Effector CD8-positive, alpha-beta T cell (primary cell): Measurements from ENCODE around the gene SMPD3.
"Not testable (repeated sequence)": the region's sequence is repeated elsewhere in the genome, so short reads cannot be mapped to it uniquely, and the experiment has no call there.

Experiments
- DNase-seq: peaks from one replicate; lab custom pipeline; 2025; lab: John Stamatoyannopoulos, UW
- total RNA-seq, 4 experiments: gene quantifications; one replicate each; lab custom pipeline; 2026; lab: John Stamatoyannopoulos, UW

The SMPD3 gene
- total RNA-seq = 0.71 to 12.0 (median 3.4) reads per million in 4 experiments

- peak; percentile 96 for DNase-seq
Measured at GRCh38 chr16:68448360-68448970, at the start of gene SMPD3. SMPD3 (minus strand) TSS chr16:68448508; CDS start chr16:68372181, 76,327 bp downstream.

GRCh38 chr16:68496689-68497088 lies 48.4 kb upstream of the SMPD3 start:
- DNase-seq = no peak

- DNase-seq = not testable (repeated sequence)
Measured at GRCh38 chr16:68494261-68494660, 46.0 kb upstream of the SMPD3 start.

DNA sequence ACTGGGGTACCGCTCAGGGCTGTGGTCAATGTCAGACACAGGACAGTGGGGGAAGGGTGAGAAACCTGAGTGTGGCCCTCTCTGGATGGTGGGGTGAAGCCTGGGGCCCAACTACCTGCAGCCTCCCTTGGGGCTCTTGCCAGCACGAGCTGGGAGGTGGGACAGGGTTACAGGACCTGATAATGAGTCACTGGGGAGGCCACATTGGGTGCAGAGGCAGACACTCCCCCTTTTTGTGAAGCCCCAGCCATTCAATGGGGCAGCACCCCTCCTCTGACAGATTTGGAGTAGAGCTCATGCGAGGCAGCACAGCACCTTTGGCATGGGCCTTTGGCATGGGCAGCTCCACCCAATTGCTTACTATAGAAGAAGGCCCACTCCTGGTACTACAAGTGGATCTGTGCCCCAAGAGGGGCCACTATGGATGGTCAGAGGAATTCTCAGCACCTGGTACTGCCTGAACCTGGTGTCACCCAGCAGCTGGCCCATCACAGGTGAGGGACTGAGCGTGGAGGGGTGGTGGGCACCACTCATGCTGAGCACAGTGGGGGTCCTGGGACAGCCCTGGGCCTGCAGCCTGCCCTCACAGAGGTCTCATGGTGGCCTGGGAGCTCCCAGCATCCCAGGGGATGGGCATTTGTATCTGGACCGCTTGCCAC lies 45.2 kb upstream of the SMPD3 start:
- DNase-seq = no peak

DNA sequence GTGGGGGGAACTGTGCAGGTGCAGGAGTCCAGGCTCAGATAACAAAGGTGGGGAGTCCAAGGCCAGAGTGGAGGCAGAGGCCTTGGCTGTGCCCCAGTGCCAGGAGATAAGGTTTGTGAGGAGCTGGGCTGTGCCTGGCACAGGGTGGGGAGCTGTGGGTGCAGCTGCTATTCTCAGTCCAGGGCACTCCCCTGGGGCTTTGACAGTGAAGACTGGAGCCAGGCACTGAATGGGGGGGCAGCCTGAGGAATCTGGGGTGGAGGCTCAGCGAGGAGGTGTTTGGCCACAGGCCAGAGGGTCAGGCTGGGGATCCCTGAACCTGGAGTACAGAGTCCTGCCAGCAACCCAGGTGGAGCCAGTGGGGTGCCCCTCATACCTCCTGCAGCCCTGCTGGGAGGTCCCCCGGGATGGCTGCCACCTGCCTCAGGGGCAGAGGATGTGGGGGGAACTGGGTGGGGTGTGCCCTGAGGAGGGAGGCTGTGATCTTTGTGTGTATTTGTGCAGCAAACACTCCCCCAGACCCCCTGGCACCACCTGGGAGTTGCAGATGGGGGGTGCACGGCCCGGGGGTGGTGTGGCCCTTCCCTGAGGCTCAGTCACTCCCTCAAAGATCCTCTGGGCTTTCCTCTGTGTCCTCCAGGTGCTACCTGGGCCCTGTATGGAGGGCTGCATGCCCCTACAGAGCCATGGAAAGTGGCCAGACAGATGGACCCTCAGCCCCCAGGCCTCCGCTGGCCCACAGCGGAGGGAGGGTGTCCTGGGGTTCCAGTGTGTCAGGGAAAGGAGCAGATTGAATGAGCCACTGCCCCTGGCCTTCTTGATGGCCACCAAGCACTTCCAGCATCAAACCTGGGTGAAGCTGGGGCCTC lies 44.5 kb upstream of the SMPD3 start:
- no peak for DNase-seq

DNA sequence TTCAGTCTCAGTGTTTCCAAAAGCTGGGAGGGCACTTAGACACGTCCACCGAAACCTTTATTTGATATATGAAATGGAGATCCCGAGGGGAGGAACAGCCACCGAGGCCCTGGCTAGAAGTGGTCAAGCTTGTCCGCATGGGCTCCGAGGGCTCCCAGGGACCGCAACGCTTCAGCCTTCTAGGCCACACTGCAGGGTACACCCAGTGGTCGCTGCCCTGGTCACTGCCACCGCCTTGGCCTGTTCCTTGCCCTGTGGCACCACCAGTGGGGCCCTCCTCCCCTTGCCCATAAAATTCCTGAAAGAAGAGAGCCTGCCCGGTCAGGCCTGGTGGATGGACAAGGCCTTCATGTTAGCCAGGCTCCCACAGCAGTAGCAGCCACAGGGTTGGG lies 43.8 kb upstream of the SMPD3 start:
- DNase-seq = no peak

GRCh38 chr16:68491576-68491950 lies 43.3 kb upstream of the SMPD3 start:
- DNase-seq = no peak

DNA sequence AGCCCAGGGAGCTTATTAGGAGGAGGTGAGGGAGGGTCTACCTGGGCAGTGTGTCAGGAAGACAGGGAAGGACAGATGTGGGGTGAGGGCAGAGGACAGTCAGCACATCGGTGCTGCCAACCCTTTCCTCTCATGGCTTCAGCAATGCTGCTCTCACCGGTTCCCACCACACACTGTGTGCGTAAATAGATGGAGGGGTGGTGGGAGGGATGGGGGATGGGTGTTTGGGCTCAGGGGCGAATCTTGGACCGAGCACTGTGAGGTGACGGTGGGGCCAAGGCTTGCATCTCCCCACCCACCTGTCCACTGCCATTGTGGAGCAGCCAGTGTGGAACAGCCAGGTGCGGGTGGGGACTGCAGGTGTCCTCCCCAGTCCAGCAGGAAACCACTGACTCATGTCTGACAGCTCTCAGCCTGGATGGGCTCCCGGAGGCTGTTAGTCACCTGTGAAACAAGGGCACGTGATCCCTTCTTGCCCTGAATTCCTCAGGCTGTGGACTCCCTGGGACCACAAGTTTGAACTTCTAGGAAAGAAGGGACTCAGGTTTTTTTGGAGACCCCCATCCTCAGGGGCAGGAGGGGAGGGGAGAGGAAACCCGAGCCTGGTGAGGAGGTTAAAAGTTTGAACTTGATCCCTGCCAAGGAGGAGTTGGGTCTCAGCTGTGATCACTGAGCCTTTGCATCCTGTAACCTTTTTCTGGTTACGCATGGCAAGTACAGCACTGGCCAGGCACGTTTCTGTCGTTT lies 42.7 kb upstream of the SMPD3 start:
- DNase-seq = no peak

DNA sequence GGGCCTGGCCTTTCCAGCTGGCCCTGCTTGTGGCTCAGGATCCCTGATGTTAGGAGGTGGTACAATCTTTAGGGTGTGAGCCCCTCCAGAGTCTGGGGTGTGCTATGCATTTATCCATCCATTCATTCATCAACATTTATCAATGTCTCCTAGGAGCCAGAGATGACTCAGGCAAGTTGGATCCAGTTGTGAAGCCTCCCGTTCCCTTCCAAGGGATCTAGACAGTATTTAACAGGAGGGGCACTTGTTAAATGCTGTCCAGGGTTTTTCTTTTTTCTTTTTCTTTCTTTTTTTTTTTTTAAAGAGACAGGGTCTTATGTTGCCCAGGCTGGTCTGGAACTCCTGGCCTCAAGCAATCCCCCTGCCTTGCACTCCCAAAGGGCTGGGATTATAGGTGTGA lies 42.0 kb upstream of the SMPD3 start:
- DNase-seq = no peak

DNA sequence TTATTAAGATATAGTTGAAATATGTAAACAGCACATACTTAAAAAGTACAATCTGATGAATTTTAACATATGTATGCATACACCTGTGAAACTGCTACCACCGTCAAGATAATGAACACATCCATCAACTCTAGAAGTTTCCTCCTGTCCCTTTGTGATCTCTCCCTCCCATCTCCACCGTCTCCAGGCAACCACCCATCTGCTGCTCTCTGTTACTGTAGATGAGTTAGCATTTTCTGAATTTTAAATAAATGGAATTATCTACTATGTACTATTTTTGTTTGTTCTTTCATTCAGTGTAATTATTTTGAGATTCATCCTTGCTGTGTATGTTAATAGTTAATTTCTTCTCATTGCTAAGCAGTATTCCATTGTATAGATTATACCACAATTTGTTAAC lies 40.2 kb upstream of the SMPD3 start:
- no peak for DNase-seq

DNA sequence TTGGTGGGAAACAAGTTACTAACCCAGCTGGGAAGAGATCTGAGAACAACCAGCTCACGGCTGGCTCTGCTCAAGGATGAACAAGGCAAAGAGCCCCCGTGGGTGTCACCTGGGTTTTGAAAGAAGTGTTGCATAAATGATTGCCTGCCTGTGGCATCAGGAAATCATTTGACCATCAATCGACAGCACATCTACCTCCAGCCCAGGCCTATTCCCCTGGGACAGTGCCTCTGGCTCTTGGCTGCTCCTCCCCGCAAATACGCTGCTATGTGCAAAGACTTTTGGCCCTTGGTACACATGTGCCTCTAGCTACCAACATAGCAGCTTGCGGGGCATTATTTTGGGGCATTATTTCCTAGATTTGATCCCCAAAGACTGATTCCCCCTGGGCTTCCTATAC lies 39.4 kb upstream of the SMPD3 start:
- no peak for DNase-seq

- DNase-seq = no peak
Measured at GRCh38 chr16:68487203-68487514, 38.9 kb upstream of the SMPD3 start.

DNA sequence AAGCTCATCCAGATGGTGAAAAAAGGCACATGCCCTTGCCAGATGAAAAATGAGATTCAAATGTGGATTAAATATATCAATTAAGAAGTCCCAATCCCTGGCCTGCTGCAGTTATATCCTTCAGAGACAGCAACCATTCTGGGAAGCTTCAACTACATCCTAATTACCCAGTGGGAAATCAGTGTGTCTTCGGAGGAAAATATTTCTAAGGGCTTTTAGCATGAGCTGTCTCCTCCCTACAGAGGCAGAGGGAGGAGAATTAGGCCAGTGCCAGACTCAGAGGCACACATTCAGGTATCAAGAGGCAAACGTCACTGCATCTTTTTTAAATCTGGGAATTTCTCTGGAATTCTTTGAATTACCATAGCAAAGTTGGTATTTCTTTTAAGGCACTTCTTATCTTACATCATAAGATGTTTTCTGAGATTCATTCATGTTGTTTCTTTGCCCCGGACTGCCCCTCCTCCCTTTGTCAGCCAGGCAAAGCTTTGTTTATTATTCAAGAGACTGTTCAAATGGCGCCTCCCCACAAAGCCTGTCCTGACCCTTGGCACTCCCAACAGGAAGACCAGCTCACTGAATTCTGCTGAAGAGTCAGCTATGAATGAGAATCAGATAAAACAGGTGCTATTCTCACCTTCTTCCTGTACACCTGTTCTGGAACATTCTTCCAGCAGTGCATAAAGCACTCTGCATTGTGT lies 38.3 kb upstream of the SMPD3 start:
- no peak for DNase-seq

DNA sequence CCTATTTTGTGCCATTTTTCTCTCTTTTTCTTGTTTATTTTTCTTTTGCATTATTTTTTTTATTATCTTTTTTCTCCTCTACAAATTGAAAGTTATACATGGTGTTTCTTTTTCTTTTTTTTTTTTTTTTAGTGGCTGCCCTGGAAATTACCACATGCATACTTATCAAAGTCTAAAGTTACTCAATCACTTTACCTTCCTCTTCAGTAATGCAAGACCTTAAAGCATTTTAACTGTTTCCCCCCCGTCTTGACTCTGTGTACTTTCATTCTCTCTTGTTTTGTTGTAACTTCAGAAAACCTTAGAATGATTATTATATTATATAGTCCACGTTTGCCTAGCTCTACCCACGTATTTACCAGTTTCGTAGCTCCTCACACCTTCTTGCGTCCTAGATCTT lies 33.3 kb upstream of the SMPD3 start:
- DNase-seq = no peak

DNA sequence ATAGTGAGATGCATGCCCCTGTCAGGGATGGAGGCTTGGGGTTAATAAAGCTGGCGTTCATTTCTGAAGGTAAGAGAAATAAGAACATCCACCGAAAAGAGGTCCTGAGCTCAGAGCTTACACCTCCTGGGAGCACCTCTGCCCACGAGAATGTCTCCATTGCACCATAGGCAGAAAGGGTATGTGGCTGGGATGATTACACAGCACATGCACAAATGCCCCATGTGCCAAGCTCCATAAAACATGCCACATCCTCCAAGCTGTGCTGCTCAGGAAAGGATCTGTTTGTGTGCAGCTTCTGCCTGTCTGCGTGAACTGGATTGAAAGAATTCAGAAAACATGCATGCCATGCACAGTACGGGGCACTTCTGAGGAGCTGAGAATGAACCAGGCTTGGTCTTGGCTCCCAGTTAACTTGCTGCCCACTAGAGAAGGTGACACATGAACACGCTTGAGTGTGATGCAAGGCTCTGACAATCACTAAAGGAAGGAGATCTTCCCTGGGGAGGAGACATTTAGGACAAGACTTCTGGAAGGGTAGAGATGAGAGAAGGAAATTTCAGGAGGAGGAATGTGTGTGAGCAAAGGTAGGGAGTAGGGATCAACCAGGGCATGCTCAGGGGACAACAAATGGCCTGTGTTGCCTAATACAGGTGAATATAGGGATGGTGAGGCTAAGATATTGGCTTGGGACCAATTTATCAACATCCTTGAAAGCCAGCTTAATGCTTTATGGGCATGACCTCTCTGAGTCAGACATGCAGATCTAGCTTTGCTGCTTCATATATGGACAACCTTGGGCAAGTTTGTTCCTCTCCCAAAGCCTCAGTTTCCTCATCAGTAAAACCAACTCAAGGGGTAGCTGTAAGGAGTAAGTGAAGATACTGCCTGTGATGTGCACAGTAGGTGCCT lies 32.0 kb upstream of the SMPD3 start:
- DNase-seq = no peak

DNA sequence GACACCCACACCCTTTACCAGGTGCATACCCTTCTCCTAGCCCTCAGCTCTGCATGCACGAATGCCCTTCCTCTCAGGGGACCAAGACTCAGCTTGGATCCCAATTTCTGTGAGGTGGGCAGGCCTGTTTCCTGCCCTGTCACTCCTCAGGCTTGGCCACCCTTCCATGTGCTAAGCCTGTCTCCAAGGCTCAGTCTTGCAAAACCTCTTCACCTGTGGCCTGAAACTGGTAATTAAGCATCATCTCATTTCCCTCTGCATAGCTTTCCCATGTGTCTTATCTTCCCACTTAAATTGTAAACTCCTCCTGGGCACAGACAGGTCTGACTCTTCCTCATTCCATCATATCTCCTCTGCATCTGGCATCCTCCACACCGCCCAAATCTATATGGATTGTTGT lies 31.0 kb upstream of the SMPD3 start:
- no peak for DNase-seq

DNA sequence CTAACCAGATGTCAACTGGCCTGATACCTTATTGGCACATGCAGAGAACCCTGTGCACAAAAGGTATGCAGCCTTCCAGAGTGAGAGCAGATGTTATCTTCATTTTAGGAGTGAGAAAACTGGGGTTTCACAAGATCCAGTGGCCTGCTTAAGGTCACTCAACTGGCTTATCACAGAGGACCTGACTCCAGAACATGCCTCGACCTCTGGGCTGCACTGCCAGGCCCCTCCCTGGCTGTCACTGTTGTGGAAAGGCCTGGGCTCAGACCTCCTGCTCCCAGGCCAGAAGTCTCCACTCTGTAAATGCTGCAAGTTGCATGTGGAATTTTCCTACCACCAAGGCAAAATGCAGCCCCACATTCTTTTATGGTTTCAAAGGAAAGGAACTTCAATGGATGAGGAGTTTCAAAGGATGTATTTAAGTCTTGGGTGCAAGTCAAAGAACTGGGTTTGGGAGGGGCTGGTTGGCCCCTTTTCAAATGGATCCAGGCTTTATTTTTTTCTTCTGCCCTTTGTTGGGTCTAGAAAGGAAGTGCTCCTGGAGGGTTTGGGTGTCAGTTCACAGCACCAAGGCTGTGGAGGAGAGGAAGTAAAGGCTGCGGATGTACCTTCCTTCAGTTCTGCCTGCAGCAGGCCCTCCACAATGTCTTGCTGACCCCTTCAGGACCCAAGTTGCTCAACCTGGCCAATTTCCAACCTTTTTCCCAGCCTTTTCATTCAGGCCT lies 30.4 kb upstream of the SMPD3 start:
- no peak for DNase-seq

GRCh38 chr16:68475071-68475470 lies 26.8 kb upstream of the SMPD3 start:
- no peak for DNase-seq

GRCh38 chr16:68473358-68474070 lies 25.2 kb upstream of the SMPD3 start:
- no peak for DNase-seq
